WERI-Rb-1 (cell line): ENCODE data around the gene C17orf100.

Experiments
- DNase-seq: peaks from one replicate; pipeline ENCODE4 v3.0.0-alpha.2; 2020
- H3K27ac ChIP-seq: fragments of 250-450 bp; sonication (Bioruptor Pico); 2 replicates; pipeline ENCODE4 v1.5.1; 2020; ENCODE audit warnings: mild to moderate bottlenecking, moderate library complexity
- H3K27me3 ChIP-seq: fragments of 250-450 bp; sonication (Bioruptor Pico); 2 replicates; pipeline ENCODE4 v1.5.1; 2021; ENCODE audit warnings: mild to moderate bottlenecking, low read depth, moderate library complexity; ENCODE audit not compliant: insufficient read depth, severe bottlenecking
- H3K36me3 ChIP-seq: fragments of 250-450 bp; sonication (Bioruptor Pico); 2 replicates; pipeline ENCODE4 v1.5.1; 2020; ENCODE audit warnings: mild to moderate bottlenecking, moderate library complexity
- H3K4me3 ChIP-seq: 2 replicates; pipeline ENCODE4 v1.5.1; 2011; ENCODE audit warnings: low read depth, mild to moderate bottlenecking, control low read depth, low read length
- H3K9me3 ChIP-seq: fragments of 250-450 bp; sonication (Bioruptor Pico); 2 replicates; pipeline ENCODE4 v1.5.1; 2021; ENCODE audit warnings: mild to moderate bottlenecking, moderate library complexity; ENCODE audit not compliant: severe bottlenecking
- CTCF ChIP-seq: IDR thresholded peaks from 2 replicates; pipeline ENCODE4 v1.5.1; 2011; ENCODE audit warnings: low read depth, mild to moderate bottlenecking, control low read depth, inconsistent platforms, low read length

Gene C17orf100

DNA sequence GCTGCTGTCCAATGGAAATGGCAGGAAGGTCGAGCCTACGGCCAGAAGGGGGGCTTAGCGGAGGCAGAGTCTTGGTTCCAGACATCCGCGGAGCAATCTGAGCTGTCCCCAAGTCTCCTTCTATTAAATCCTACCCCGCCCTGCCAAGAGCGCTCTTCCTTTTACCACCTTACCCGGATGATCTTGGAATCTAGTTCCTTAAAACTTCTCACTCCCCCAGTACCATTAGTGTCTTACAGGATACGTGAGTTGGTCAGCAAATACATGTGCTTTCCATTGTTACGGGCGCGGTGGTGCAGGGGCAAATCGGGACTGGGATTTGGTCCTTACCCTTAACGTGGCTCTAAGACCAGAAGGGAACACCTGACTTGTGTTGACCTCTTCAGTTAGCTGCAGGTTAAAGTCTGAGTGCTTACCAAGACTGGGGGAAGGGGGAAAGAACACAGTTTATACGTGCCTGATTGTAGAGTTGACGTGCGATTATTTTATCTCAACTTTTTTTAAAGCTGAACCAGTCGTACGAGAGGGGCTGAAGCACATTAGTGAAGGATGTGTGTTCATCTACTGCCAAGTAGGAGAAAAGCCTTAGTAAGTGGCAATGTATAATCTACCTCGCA is 10.2 kb upstream of the C17orf100 start:
- no peaks in the 10 kb centered on the region for H3K27me3 ChIP-seq
- peaks cover 50% of the 10 kb centered on the region for H3K36me3 ChIP-seq
- peak; percentile 16 for DNase-seq
- TF ChIP-seq CTCF, result no peak
- peak overlapping the region; percentile 83 for H3K4me3 ChIP-seq
- peaks cover 2% of the 10 kb centered on the region for H3K9me3 ChIP-seq
- H3K27ac ChIP-seq, result peak overlapping the region; percentile 99

DNA sequence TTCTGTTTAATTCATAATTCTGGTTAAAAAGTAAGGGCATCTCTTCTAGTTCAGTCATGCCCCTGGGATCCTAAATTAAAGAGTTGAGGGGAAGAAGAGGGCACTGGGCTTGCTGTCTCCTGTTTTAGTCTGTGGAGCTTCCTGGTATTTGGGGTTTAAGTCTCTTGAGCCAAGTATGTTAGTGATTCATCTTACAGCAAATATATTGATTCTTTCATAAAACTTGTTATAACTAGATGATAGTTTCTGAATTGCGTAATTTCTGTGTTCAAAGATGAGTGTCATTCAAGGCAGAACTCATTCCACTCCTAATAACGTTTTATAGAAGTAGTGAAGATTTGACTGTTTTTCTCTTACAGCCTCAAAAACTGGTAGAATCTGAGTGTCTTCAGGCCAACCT is 9.0 kb upstream of the C17orf100 start:
- DNase-seq, result no peak
- H3K4me3 ChIP-seq, result no peak overlapping the region
- no peak for TF ChIP-seq CTCF

GRCh38 chr17:6643451-6644125 is 8.0 kb upstream of the C17orf100 start:
- Histone ChIP-seq H3K9me3 (peaks cover 2% of the 10 kb centered on the region), H3K27me3 (no peaks in the 10 kb centered on the region), H3K27ac (no peak overlapping the region), H3K36me3 (peaks cover 63% of the 10 kb centered on the region), H3K4me3 (no peak overlapping the region)
- DNase-seq, result no peak
- TF ChIP-seq CTCF, result no peak

More for the DNA sequence above, 9.0 kb upstream of the C17orf100 start:
- Histone ChIP-seq H3K36me3 (peaks cover 55% of the 10 kb centered on the region), H3K9me3 (peaks cover 2% of the 10 kb centered on the region), H3K27ac (no peak overlapping the region), H3K27me3 (no peaks in the 10 kb centered on the region)

- H3K36me3 ChIP-seq, result peaks cover 48% of the 10 kb centered on the region
- H3K27me3 ChIP-seq, result no peaks in the 10 kb centered on the region
- H3K27ac ChIP-seq, result no peak overlapping the region
- peak; percentile 39; the same call in 1 of the 2 replicates for TF ChIP-seq CTCF
- DNase-seq, result no peak
- peaks cover 3% of the 10 kb centered on the region for H3K9me3 ChIP-seq
- H3K4me3 ChIP-seq, result no peak overlapping the region
Observed at GRCh38 chr17:6648181-6648580, 3.4 kb upstream of the C17orf100 start.

GRCh38 chr17:6651919-6652452 is 424 bp downstream of the C17orf100 start:
- Histone ChIP-seq H3K4me3 (peak overlapping the region; percentile 86), H3K36me3 (peaks cover 20% of the 10 kb centered on the region), H3K9me3 (peaks cover 3% of the 10 kb centered on the region), H3K27me3 (no peaks in the 10 kb centered on the region), H3K27ac (peak overlapping the region; percentile 89)
- TF ChIP-seq CTCF, result no peak
- DNase-seq, result no peak
